ENCODE results near the gene IBSP.
A peak's percentile ranks its signal among the peaks of the same experiment; 100 is the strongest.

Gene IBSP

GRCh38 chr4:87844452-87844851 is 45.1 kb downstream of the IBSP start:
- peak; percentile 29 for DNase-seq (ENCODE audit: low read depth)
- H3K4me3 ChIP-seq (ENCODE audit: low read depth, low read length) = no peak overlapping the region
- TF ChIP-seq CTCF (conservative IDR thresholded peaks at IDR 0.05; ENCODE audit: low read depth, low read length) = no peak

GRCh38 chr4:87846226-87846625 is 46.9 kb downstream of the IBSP start:
- no peak overlapping the region for H3K4me3 ChIP-seq (ENCODE audit: low read depth, low read length)
- no peak for DNase-seq (ENCODE audit: low read depth)
- no peak for TF ChIP-seq CTCF (conservative IDR thresholded peaks at IDR 0.05; ENCODE audit: low read depth, low read length)

GRCh38 chr4:87848622-87849351 is 49.4 kb downstream of the IBSP start:
- peak; percentile 81 for DNase-seq (ENCODE audit: low read depth)
- peak; percentile 72 for TF ChIP-seq CTCF (conservative IDR thresholded peaks at IDR 0.05; ENCODE audit: low read depth, low read length)
- no peak overlapping the region for H3K4me3 ChIP-seq (ENCODE audit: low read depth, low read length)

GRCh38 chr4:87849612-87850011 is 50.3 kb downstream of the IBSP start:
- peak; percentile 5 for TF ChIP-seq CTCF (conservative IDR thresholded peaks at IDR 0.05; ENCODE audit: low read depth, low read length)

GRCh38 chr4:87851332-87851731 is 52.0 kb downstream of the IBSP start:
- DNase-seq (ENCODE audit: low read depth) = no peak
- no peak overlapping the region for H3K4me3 ChIP-seq (ENCODE audit: low read depth, low read length)

More at GRCh38 chr4:87849612-87850011, 50.3 kb downstream of the IBSP start:
- peak; percentile 80 for DNase-seq (ENCODE audit: low read depth)
- no peak overlapping the region for H3K4me3 ChIP-seq (ENCODE audit: low read depth, low read length)

GRCh38 chr4:87851953-87852352 is 52.6 kb downstream of the IBSP start:
- no peak for DNase-seq (ENCODE audit: low read depth)
- TF ChIP-seq CTCF (conservative IDR thresholded peaks at IDR 0.05; ENCODE audit: low read depth, low read length) = no peak
- no peak overlapping the region for H3K4me3 ChIP-seq (ENCODE audit: low read depth, low read length)

More at GRCh38 chr4:87851332-87851731, 52.0 kb downstream of the IBSP start:
- no peak for TF ChIP-seq CTCF (conservative IDR thresholded peaks at IDR 0.05; ENCODE audit: low read depth, low read length)

GRCh38 chr4:87853108-87853507 is 53.8 kb downstream of the IBSP start:
- DNase-seq (ENCODE audit: low read depth) = peak; percentile 79
- no peak overlapping the region for H3K4me3 ChIP-seq (ENCODE audit: low read depth, low read length)
- peak; percentile 55 for TF ChIP-seq CTCF (conservative IDR thresholded peaks at IDR 0.05; ENCODE audit: low read depth, low read length)

Data from choroid plexus epithelial cell (primary cell).